GM18498 (cell line): Measurements from ENCODE around the gene OSER1.
"Not testable (repeated sequence)": the region's sequence is repeated elsewhere in the genome, so short reads cannot be mapped to it uniquely, and the experiment has no call there.

Source experiments
- ATAC-seq: cut with Tn5 transposase; IDR thresholded peaks from one replicate; pipeline ENCODE4 v1.9.1; 2021; ENCODE audit warnings: mild to moderate bottlenecking, moderate library complexity; ENCODE audit not compliant: unreplicated experiment

OSER1 gene

DNA sequence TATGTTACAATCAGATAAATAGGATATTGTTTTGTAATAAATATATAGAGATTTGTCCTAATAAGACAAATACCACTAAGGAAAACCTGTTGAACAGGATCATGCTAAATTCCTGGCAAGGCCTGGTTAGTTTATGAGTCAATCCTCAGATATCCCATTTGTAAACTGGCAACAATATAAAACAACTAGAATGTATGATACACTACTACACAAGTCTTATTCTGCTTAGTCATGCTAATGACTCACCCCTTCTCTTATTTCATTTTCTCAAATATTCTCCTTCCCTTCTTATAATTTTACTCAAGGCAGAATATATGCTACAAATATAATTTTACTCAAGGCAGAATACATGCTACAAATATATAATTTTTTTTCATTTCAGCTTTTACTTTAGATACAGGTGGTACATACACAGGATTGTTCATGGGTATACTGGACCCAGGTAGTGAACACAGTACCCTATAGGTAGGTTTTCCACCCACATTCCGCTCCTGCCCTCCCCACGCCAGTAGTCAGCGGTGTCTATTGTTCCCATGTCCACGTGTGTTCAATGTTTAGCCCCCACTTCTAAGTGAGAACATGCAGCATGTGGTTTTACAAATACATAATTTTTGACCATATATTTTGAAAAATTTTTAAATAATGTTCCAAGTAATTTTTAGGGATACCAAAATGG, 6.3 kb downstream of the OSER1 start:
- no peak for ATAC-seq

DNA sequence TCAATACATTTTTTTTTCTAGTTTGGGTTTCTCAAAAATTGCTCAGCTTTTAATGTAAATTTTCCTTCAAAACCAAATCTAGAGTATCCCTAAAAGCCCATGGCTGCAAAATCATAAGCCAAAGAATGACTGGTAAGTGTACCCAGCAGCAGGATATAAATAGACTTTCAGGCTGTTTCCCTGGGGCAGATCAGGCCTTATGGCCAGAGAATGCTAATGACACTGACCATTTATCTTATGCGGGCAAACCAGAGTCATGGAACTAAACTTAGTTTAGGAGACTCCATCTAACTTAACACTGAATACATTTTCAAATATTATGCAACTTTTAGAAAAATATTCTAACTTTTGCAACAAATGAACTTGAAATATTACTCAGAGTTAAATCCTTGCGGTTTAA, 7.4 kb downstream of the OSER1 start:
- ATAC-seq = no peak

DNA sequence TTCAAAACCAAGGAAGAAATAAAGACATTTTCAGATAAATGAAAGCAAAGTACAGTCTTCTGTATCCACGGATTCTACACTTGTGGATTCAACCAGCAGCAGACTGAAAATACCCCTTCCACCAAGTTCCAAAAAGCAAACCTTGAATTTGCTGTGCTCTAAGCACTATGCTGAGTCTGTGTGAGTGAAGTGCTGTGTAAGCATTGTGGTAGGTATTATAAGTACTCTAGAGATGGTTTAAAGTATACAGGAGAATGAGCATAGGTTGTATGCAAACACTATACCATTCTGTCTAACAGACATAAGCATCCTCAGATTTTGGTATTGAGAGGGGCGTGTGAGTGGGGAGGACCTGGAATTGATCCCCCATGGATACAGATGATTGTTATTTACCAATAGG, 9.6 kb downstream of the OSER1 start:
- no peak for ATAC-seq

DNA sequence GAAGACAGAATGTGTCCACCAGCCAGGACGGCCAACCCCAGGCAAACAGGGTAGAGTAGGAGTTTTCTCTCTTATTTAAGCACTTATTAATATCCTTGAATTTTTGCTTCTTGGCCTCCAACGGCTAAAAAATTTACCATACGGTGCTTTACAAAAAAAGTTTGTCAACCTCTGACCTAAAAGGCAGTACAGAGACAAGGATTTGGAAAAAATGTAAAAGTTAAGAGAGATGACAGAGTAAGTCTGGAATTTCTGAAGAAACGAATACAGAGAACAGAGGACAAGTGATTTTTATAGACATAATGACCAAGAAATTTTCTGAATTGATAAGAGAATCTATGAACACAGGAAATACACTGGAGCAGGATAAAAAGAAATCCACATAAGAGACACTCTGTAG, 10.2 kb downstream of the OSER1 start:
- no peak for ATAC-seq

DNA sequence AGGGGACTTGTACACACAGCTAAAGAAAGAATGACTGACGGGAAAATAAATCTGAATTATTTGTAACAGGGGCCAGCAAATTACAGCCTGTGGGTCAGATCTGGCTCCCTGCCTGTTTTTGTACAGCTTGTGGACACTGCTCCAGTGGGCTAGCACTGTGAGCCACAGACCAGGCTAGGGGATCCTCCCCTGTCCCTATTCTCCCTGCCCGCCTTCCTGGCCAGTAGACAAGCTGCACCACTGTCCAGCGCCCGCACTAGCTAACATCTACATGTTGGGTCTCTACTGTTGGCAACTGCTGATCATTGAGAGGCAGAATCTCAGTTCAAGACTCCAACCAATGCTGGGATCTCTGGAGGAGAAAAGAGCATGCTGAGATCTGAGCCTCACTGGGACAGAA, 10.7 kb downstream of the OSER1 start:
- ATAC-seq = no peak

DNA sequence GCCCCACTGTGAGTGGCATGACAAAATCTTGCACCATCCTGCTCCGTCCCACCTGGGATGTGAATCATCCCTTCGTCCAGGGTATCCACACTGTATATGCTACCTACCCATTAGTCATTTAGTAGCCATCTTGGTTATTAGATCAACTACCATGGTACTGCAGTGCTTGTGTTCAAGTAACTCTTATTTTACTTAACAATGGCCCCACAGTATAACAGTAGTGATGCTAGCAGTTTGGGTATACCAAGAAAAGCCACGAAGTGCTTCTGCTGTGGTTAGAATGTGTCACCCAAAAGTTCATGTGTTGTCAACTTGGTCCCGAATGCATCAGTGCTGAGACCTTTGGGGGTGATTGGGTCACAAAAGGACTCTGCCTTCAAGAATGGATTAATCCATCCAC, 11.7 kb downstream of the OSER1 start:
- no peak for ATAC-seq

DNA sequence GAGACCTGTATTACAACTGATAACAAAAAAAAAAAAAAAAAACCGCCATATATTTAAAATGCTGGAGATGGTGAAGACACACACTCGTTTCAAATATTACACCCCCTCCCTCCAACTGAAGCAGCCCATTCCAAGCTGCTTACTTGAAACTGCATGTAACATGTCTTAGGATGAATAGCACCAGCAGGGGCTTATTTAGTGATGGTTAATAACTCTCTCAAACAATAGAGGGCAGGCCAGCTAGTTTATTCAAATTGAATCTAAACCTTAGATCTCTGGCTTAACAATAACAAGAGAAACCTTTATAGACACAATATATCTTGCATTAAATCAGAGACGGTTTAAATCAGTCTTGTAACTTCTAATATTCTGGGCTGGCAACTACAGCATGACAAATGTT, 14.3 kb downstream of the OSER1 start:
- ATAC-seq = no peak

DNA sequence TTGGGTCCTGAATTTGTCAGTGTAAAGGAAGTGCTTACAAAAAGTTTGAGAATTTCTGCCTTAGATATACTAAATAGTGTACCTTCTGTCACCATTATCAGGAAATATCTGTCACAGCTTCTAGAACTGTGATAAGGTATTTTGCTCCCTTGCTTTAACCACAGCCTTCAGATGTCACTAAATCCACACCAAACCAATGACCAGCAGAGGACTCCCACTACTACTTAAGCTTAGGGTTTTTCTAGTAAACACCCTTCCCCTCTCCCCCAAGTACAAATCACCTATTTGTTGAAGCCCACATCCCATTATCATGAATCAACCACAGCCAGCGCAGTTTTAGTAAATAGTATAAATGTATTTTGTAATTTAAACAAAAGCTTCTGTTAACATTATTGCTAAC, 15.0 kb downstream of the OSER1 start:
- ATAC-seq = no peak

DNA sequence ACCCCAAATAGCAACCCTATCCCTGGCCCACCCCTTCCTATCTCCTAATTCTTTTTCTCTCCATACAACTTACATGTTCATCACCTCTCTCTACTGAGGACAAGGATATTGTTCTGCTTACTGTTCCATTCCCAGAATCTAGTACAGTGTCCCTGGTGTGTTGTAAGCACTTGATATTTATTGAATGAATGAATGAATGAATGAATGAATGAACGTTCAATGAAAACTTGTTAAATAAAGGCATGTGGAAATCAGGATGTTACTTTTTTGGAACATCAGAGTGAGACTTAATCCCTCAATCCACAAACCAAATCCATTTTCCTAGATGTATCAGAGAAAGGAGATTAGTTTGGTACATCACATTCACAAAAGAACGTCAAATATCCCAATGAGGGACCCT, 16.8 kb downstream of the OSER1 start:
- no peak for ATAC-seq

DNA sequence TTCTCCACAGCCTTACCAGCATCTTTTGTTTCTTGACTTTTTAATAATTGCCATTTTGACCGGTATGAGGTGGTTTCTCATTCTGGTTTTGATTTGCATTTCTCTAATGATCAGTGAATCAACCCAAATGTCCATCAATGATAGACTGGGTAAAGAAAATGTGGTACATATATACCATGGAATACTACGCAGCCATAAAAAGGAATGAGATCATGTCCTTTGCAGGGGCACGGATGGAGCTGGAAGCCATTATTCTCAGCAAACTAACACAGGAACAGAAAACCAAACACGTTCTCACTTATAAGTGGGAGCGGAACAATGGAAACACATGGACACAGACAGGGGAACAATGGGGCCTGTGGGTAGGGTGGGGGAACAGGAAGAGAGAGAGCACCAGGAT, 18.9 kb downstream of the OSER1 start:
- not testable (repeated sequence) for ATAC-seq

DNA sequence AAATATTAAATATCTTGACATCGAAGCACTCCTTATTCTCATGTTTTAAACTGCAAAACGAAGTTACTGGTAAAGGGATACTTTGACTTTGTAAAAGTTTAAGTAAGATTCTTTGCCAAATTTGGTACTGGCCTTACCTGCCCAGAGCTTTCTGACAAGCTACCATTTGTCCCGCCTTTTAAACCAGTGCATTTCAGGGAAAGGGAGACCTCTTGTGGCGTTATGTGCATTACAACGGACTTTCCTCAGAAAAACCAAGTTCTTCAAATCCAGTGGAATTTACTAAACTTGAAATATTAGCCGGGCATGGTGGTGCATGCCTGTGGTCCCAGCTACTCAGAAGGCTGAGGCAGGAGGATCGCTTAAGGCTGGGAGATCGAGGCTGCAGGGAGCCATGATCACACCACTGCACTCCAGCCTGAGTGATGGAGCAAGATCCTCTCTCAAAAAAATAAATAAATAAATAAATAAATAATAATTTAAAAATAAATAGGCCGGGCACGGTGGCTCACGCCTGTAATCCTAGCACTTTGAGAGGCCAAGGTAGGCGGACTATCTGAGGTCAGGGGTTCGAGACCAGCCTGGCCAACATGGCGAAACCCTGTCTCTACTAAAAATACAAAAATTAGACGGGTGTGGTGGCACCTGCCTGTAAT, 20.2 kb downstream of the OSER1 start:
- not testable (repeated sequence) for ATAC-seq

DNA sequence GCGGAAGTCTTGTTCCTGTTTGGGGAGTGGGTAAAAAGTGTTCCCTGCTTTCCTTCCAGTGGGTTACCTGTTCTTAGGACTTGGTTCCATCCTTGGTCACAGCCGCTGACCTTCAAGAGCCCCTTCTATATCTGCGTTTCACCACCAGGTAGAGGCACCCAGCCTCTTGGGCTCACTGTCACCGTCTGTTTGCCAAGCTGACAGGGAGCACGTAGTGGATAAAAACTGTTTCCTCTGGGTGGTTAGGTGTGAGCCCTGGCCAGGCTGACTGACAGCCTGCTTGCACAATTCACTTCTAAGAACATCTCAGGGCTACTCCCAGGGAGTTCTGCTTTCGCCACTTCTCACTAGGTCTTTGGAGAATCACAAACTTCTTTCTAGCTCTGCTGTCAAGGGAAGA, 21.8 kb downstream of the OSER1 start:
- ATAC-seq = no peak

DNA sequence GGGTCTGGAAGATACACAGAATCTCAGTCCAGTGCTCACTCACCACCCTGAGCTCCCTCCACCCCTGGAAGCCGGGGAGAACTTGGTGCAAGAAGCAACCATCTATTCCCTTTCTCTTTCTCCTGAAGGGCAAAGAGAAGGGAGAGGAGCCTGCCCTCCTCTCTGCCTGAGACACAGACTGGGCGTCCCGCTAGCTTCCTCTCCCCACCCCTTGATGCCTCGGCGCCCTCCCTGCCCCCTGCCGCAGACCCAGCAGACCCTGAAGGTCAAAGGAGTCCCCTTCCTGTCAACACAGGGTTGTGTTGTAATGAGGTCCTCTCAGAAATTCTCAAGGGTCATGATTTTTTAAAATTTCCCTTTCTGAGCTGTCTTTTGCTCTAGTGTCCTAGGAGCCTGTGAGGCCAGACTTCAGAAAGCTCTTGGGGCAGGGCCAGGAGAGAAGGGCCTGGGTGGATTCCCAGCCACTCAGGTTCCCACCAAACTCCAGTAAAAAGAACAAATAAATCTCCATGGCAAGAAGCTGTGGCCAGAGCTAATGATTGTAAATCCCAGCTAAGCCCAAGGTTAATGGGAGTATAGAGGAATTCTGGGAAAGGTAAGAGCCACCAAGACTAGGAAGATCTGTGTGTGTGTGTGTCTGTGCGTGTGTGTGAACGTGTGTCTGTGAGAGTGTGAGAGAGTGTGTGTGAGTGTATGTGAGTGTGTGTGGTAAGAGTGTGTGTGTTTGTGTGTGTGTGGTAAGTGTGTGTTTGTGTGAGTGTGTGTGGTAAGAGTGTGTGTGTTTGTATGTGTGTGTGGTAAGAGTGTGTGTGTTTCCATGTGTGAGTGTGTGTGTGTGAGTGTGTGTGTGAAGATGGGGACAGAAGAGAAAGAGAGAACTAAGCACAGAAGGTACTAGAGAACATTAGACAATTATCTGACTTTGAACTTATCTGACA, 22.5 kb downstream of the OSER1 start:
- ATAC-seq = no peak

DNA sequence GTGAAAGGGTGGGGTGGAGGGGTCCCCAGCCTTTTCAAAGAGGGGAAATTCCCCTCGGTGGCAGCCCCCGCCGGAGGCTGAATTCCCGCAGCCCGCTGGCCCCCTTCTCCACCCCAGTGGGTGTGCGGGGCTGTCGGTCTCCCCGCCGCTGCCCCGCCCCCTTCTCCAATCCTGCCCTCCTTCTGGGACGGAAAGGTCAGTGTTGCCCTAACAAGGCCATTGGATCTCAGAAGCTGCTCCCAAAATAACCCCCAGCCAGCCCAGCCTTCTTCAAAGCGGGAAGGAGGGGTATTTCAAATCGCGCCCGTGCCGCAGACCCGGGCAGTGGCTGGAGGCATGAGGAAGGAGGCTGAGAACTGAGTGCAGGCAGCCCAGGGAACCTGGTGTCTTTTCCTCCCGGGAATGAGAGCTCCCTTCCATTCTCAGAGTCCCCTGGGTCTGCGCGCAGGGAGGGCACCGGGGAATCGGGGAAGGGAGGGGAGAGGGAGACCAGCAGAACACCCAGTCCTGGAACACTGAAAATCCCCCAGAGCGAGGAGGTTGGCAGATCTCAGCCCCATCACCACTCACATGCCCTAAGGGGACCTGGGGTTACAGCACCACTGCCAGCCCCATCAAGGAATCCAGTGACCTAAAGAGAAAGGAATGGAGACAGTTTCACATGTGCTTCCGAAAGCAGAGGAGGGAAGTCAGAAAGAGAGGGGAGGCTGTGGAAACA, 23.4 kb downstream of the OSER1 start, which contains the start of gene JPH2:
Gene JPH2, minus strand, starts transcription at position 135 of the 718 bp plus-strand sequence. CDS start 483 bp downstream, outside the sequence.
- no peak for ATAC-seq

DNA sequence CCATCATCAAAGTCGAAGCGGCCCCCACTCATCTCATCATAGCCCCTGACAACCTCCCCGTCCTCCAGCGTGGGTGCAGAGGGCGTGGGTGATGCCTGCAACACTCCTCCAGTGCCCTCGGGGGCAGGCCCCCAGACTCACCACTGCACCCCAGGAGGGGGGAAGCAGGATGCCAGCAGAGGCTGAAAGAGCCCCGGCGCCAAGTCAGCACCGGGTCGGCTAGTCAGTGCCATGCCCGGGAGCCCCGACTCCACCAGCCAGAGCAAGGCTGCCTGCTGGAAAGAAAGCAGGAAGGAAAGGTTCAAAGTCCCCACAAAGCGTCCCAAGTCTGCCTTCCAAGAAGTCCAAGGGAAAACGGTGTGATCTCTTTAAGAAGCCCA, 23.9 kb downstream of the OSER1 start:
- no peak for ATAC-seq

DNA sequence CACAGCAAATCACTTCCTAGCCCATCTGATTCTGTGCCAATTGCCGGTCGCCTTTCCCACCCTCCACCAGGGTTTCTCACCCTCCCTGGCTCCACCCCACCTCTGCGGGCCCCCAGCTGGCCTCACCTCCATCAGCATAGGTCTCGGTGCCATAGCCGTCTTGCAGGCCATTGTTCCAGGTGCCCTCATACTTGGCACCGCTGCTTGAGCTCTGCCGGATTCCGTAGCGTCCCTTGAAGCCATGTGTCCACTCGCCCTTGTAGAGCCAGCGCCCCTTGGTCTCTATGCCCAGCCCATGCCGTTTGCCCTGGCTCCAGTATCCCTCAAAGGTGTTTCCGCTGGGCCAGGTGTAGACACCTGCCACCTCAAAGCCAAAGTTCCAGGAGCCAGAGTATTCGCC, 24.4 kb downstream of the OSER1 start:
- ATAC-seq = no peak

DNA sequence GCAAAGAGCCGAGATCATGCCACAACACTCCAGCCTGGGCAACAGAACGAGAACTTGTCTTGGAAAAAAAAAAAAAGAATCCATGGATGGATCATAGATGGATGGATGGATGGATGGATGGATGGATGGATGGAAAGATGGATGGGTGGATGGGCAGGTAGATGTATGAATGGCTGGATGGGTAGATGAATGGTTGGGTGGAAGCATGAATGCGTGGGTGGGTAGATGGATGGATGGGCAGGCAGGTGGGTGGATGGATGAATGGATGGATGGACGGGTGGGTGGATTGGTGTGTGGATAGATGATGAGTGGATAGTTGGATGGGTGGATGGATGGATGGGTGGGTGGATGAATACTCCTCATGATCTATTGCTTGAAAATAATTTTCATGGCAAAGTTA, 25.0 kb downstream of the OSER1 start:
- ATAC-seq = no peak

DNA sequence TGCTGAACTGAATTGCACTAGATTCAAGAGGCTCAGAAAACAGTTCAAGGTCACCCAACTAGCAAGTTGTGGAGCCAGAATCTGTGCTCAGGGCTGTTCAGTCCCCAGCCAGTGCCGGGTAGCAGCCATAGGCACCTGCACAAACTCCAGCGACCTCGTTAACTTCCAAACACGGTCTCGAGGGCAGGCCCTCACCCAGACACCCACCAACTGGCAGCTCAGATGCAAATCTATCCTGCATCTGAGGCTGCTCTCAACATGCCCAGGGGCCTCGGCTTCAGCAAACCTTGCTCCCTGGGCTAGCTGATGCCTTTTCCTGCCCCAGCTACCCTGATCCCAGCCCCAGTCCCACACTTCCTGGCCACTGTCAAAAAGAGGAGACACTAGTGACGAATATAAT, 27.3 kb downstream of the OSER1 start:
- ATAC-seq = no peak

DNA sequence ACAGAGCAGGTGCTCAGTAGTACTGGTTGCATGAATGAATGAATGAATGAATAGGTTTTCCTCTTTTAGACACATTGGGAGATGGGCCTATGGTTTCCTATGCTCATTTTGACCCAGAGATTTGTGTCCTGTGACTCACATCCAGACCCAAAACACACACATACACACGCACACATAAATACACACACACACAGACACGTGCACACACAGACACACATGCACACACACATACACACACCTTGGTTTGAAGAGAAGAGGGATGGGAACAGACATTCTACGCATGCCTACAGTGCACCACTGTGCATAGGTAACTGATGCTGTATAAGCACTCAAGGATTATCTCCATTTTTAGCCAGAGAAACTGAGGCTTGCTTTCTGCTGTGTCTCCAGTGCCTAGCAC, 27.7 kb downstream of the OSER1 start:
- no peak for ATAC-seq

DNA sequence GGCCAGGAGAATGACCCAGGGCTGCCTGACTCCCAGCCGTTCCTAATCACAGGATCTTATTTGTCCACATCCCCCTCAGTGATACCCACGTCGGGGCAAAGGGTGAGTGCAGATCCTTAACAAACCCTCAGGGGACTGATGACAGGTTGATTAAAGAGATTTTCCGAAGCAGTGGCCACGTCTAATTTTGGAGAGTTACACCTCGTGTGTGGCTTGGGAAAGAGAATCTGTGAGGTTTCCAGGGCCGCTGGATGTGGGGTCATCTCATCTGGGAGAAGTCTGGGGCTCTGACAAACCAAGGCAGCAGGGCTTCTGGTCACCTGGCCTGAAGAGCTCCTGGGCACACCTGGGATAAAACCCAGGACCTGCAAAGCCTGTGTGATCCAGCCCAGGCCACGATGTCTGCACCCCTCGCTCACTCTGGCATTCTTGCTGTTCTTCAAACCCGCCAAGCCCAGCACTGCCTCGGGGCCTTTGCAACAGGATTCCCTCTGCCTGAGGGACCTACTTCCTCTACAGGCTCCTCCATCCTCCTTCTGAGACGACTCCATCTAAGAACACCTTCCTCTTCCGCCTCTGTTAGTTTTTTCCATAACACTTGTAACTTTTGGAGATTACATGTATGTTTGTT, 28.3 kb downstream of the OSER1 start:
- ATAC-seq = no peak

DNA sequence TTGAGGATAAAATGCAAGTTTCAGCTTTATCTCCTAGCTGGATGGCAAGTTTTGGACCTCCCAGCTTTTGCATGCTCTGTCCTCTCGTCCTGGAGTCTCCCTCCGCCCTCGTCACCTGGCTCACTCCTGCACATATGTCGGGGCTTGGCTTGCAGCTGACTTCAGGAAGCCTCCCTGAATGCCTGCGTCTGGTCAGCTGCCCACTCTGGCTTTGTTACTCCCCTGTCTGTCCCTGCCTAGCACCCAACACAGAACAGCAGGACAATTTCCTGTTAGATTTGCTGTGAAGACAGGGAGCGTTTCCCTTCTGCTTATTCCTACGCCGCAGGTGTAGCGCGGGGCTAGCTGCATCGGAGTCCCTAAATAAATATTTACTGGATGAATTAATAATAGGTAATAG, 29.0 kb downstream of the OSER1 start:
- ATAC-seq = no peak
